ENCODE results near the gene ADAMTSL2.

ADAMTSL2 gene

DNA sequence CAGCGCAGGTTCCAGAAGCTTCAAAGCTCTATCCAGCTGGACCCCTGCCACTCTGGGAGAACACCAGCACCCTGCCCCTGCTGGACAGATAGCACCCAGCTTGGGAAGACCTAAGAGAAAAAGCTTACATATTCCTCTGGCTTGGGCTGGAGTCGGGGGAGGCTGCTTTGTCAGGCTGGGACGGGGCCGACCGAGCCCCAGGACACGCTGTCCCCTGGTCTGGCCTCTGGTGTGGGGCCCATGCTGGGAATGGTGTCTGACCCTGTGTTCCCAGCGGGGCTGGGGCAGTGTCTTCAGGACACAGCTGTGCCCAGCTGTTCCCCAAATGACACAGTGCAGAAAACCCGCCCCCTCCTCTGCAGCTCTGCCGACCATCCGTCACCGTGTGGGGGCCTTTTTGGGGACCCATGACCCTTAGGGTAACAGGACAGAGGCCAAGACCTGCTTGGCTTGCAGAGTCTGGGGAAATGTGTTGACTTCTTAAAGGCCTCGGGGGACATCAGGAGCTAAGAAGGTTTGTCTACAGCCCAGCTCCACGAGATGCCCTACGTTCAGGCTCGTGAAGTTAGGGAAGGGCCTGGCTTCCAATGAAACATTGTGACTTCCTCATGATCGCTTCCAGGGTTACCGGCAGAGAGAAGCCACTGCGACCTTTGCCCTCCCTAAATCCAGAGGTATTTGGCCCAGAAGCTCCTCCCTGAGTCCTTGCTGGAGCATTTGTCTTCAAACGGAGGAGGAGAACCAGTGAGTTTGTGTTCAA is 35.2 kb upstream of the ADAMTSL2 start:
- in situ Hi-C loops (cut with MboI; ENCODE audit: low sequenced_read_pairs), result no loop called here

DNA sequence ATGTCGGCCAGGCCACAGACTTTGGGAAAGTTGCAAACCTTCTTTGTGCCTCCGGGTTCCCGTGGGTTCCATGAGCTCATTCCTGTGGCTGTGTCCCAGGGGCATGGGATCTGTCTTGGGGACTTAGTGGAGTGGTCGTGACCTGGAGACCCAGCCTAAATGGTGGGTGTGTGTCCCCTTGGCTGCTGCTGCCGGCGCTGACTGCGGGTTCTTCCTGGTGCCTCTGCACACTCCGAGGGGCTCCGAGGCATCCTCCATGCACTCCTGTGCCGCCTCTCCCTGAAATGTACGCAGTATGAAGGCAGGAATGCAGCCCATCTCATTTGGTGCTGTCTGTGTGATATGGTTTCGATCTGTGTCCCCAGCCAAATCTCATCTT is 34.6 kb upstream of the ADAMTSL2 start:
- in situ Hi-C loops (cut with MboI; ENCODE audit: low sequenced_read_pairs), result no loop called here

DNA sequence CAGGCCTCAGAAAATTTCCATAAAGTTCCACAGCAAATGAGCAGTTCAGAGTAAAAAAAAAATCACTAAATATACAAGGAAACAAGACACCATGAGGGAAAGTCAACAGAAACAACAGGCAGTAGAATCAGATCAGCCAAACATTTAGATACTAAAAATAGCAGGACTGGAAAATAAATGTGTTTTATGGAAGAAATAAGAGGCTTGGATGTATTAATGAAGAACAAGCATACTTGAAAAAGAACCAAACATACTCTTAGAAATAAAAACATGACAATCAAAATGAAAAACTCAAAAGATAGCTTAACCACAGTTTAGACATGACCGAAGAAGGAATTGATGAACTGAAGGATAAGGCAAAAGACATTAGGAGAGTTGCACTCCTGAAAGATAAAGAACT is 32.4 kb upstream of the ADAMTSL2 start:
- in situ Hi-C loops (cut with MboI; ENCODE audit: low sequenced_read_pairs), result no loop called here

DNA sequence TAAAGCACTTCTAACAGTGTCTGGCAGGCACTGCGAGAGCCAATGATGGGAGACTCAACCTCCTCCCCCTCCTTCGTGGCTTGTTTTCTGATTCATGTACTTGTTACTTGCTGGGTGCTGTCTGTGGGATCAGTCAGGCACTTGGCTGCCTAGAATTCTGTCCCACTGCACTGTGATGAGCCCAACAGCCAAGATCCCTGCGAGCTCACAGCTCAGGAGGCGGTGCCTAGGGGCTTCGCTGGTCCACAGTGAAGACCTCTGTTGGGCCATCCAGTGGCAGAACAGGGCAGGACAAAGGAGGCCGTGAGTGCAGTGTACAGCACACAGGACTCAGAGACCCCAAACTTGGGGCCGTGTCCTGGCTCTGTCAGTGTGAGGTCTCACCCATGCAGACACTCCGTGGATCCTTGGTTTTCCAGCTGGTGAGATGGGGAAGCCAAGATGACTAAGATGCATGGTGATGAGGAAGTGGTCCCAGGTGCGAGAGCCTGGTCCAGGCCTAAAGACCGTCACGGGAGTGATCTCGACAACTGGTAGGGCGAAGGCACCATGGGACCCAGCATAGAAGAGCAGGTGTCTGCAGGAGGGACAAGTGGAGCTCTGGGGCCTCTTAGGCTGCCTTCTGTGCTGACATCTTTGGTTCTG is 29.2 kb upstream of the ADAMTSL2 start:
- in situ Hi-C loops (cut with MboI; ENCODE audit: low sequenced_read_pairs), result no loop called here

DNA sequence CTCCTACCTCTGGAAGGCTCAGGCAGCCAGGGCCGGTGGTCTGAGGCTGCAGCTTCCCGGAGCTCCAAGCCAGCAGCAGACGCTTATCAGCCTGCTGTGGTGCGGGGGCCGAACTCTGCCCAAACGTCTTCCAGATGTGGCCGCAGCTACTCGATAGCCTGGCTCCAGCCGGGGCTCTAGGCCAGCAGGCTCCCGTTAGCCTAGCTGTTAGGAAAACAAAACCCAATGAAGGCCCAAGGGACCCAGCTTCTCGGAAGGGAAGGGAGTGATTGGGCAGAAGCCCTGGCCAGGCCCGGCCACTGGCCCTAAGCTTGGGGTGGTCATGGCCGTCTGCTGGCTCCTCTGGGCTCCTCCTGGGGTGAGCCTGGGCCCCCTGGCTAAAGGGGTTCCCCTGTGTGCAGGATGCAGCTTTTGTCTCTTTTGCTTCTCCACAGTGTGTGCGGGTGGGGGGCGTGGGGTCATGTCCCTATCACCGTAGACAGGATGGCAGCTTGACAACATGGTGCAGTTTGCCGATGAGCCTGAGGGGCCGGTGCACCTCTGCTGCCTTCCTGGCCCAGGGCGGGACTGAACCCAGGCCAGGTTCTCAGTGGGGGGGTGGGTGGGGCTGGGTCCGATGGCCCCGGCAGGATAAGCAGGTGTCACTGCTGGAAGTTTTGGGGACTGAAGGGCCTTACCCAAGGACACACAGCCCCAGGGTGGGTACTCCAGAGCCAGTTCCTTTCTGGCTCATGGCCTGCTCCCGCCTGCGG is 28.4 kb upstream of the ADAMTSL2 start:
- in situ Hi-C loops (cut with MboI; ENCODE audit: low sequenced_read_pairs), result no loop called here

DNA sequence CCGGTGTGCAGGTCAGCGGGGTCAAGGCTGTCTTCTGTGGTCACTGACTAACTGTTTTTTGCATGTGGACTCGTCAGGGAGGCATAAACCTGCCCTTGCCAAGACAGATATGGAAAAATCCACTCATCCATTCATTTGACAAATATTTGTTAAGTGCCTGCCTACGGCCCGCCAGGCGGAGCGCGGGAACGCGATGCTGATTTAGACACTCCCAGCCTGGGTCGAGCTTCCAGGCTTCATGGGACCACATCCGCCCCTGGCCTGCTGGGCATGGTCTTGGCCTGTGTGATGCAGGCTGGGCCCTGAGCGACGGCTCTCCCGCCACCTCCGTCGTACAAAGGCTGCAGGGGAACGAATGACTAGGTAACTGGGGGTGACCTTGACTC is 27.9 kb upstream of the ADAMTSL2 start:
- in situ Hi-C loops (cut with MboI; ENCODE audit: low sequenced_read_pairs), result no loop called here

DNA sequence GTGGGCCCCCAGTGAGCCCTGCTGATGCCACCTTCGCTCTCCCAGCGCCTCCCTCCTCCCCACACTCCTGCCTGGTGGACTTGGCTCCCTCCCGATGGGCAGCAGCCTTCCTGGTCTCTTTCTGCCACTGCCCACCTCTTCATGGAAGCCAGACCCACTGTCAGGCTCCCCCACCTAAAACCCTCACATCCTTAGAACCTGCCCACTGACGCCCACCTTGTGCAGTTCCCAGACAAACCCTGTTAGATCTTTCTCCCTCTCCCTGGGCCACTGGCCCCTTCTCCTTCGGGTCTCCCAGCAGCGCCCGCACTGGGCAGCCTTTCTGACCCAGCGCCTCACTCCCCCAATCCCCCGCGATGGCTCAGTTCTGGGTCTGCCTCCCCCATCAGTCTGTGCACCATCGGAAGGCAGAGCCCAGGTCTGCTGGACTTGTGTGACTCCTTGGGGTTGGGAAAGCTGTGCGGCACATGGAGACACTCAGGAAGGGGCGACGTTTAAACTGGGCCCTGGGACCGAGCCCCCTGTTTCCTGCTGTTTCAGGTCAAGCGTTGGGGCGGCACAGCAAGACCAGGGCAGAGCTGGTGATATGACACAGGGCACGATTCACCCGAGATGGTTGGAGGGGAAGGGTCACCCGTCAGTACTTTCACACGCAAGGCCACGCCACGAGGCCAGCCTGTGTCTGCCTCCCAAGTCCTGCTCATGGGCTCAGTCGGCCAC is 27.1 kb upstream of the ADAMTSL2 start:
- in situ Hi-C loops (cut with MboI; ENCODE audit: low sequenced_read_pairs), result no loop called here

DNA sequence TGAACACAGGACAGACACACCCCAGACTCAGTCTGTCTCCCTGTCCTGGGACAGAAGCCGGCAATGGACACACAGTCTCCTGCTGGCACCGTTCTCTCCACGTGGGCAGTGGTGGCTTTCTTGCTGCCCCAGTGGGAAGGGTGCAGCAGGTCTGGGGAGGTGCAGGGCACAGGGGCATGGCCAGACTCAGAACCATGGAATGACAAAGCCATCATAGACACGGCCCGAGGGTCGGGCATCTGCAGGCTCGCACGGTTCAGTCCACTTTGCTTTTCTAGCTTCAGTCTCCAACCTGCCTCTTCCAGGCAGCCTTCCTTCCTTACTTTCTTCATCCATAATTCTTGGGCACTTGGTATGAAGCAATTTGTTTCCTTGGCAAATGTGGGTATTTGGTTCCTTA is 26.5 kb upstream of the ADAMTSL2 start:
- in situ Hi-C loops (cut with MboI; ENCODE audit: low sequenced_read_pairs), result no loop called here

DNA sequence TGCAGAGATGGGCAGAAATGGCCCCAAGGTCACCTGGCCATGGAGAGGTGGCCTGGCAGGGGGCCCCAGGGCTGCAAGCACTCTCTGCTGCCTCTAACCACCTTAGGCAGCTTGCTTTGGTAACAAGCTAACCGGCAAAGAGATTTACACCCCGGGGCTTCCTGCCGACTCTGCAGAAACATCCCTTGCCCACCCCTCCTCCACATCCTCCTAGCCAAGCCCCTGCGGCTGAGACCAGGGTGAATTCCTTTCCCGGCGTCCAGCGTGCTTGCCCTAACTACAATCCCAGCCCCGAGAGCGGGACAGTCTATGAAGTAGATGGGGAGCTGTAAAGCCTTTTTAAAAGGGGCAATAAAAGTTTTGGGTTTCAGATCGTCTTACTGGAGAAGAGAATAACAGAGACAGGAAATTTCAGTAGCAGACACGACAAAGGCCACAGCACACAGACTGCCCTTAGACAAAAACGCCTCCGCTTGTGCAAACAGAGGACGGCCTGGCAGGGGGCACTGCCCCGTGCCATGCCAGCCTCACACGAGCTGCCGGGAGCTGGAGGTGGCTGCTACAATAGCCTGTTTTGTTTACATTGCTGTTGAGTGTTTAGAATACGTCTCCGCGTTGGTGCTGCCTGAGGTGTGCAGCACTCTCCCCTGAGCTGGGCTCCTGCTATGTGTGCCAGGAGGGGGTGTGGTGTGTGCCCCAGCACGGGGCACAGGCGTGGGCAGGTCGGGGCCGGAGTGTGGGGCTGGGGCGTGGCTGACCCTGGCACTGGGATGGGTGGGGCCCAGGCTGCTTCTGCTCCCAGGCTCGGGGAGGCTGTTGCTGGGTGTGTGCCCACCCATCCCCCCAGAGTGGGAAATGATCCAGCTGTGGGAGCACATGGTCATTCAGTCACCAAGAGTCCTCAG is 25.1 kb upstream of the ADAMTSL2 start:
- in situ Hi-C loops (cut with MboI; ENCODE audit: low sequenced_read_pairs), result no loop called here

DNA sequence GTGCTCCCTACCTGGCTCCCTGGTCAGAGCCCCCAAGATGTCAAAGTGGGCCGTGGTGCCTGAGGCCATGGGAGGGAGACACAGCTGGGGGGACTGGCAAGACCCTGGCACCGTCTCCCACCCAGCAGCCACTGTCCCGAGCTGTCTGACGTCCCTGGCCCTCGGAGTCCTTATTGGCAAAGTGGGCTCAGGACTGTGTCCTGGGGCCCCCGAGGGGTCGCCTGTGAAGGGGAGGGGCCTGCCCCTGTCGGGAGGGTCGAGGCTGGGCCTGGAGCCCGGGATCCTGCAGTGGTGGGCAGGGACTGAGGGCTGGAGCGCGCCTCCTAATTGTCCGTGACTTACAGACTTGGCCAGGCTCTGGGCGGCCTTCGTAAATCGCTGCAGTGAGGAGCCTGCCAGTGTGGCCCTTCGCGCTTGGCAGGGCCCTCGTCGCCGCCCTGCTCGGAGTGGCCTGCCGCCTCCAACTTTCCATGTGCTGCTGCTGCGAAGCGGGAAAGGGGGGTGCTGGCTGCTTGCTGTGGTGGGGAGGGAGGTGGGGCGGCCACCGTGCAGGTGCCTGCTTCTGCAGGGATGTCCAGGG is 23.5 kb upstream of the ADAMTSL2 start:
- in situ Hi-C loops (cut with MboI; ENCODE audit: low sequenced_read_pairs), result no loop called here

DNA sequence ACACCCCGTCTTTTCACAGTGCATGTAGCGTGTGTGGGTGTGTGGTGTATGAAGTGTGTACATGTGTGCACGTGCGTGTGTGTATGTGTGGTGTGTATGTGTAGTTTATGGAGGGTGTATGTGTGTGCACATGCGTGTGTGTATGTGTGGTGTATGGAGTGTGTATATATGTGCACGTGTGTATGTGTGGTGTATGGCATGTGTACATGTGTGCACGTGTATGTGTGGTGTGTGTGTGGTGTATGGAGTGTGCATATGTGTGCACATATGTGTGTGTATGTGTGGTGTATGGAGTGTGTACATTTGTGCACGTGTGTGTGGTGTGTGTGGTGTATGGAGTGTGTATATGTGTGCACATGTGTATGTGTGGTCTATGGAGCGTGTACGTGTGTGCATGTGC is 22.9 kb upstream of the ADAMTSL2 start:
- in situ Hi-C loops (cut with MboI; ENCODE audit: low sequenced_read_pairs), result no loop called here

DNA sequence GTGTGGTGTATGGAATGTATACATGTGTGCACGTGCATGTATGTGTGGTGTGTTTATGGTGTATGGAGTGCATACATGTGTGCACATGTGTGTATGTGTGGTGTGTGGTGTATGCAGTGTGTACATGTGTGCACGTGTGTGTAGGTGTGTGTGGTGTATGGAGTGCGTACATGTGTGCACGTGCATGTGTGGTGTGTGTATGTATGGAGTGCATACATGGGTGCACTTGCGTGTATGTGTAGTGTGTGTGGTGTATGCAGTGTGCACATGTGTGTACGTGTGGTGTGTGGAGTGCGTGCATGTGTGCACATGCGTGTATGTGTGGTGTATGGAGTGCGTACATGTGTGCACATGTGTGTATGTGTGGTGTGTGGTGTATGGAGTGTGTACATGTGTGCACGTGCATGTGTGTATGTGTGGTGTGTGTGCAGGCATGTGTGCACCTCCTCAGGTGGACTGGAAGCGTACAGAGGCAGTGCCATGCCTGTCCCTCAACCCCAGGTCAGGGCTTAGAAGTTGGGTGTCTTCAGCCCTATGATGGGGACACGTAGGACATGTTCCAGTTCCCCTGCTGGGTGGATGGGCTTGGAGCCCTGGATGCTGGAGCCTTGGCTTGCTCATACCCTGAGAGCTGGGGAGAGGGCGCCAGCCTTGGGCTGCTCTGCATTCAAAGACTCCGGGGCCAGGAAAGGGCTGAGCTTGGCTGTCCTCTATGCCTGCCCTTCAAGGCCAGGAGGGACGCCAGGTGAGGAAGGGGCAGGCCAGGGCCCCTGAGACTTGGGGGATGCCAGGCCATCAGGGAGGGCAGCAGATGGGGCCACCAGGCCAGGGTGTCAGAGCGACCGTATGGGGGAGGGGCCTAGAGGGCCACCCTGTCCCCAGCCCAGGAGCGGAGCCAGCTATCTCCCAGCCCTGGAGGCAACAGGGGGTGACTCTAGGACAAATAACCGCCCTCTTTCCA is 22.0 kb upstream of the ADAMTSL2 start:
- in situ Hi-C loops (cut with MboI; ENCODE audit: low sequenced_read_pairs), result no loop called here

DNA sequence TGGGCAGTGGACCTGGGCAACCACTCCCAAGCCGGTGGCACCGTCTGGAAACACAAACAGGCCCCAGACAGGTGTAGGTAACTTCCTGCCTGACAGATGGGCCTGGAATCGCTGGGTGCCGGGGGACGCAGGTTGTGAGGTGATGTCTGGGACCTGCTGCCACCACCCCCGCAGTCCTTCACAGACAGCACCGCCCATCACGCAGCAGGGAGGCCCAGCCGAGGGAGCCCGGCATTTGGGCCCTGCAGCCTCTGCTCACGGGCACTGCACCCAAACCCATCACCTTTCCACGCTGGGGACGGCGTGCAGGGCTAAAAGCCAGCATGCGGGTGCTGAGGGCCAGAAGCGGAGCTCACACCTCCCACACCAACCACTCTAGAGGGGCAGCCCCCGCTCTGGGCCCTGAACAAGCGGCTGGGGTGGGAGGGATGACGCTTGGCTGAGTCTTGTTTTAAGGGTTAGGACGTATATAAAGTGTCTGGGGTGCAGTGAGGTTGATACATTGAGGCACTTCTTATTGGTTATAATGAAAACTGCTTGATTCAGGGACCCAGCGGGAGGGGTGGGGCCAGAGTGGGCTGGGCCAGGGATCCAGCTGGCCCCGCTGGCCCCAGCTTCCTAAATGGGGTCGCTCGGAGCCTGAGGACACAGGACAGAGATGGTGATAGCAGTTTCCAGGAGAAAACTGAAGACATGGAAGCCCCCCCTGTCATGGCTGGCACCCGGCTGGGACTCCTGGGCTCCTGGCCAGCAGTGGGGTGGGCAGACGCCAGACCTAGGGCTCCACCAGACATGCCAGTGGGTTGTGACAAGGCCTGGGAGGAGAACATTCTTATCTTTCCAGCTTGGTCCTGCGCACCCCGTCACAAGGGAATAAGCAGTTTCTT is 21.0 kb upstream of the ADAMTSL2 start:
- in situ Hi-C loops (cut with MboI; ENCODE audit: low sequenced_read_pairs), result no loop called here

DNA sequence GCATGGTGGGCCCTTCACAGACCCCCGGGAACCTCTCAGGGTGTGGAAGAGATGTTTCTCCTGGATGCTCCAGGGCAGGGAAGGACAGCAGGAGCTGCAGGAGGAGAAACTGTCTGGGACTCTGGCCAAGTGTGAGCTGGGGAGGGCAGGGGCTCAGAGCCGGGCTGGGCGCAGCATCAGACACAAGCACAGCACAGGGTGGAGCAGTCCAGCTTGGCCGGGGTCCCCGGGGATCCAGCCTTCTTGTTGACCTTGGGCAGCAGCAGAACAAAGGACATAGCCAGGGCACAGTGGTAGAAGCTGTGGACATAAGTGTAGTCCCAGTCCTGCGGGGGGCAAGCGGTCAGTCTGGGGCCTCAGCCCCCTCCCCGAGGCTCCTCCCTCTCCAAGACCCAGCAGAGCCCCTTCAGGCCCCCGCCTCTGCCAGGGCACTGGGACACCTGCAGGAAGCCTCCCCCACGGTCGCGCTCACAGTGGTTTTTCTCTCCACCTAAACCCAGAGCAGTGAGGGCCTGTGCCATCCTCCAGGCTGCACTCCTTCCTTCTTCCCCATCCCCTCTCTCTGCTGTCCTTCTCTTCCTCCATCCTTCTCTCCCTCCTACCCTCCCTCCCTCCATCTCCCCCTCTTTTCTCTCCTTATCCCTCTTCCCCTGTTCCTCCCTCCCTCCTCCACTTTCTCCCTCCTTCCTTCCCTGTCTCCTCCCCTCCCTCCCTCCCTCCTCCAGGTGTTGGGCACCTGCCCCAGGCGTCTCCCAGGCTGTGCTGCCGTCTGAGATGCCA is 19.9 kb upstream of the ADAMTSL2 start:
- in situ Hi-C loops (cut with MboI; ENCODE audit: low sequenced_read_pairs), result no loop called here

DNA sequence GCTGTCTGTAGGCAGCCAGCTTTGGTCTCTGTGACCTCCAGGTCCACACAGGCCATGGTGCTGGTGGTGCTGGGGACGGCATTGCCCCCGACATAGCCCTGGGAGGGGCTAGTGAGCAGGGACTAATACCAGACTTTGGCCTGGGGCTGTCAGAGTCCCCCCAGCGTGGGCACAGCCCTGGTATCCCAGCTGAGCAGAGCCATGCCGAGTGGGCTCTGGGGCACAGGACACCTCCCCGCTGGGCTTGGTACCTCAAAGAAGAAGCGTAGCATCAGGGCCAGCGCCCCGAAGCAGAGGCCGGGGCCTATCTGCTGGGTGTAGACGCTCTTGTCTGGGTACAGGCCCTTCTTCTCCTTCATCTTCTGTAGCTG is 19.3 kb upstream of the ADAMTSL2 start:
- in situ Hi-C loops (cut with MboI; ENCODE audit: low sequenced_read_pairs), result no loop called here

DNA sequence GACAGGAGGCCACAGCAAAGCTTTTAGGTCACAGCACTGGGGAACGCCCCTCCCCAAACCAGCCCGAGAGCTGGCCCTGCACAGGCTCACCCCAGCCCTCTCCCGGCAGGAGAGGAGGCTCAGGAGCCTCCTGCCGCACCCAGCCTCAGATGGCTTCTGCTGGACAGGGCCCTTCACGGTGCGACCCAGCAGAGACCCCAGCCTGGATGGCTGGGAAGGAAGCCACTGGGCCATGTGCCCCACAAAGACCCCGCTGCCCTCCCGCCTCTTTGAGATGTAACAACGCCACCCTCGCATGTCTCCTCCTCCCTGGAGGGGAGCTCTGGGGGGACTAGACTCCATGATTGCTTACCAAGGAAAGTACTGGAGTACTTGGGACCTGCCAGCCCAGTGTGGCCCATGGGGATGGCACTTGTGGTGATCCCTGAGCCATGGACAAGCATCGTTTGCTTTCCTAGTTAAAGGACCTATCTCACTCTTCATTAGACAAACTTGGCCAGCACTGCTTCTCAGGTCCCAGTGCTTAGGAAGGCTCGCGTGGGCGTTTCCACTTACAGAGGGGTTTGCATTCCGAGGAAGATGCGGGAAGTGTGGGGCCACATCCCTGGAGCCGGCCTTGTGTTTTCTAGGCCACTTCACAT is 18.8 kb upstream of the ADAMTSL2 start:
- in situ Hi-C loops (cut with MboI; ENCODE audit: low sequenced_read_pairs), result no loop called here

Measured in HL-60/S4 treated with retinoic acid at 250 ng/mL for 4 days and 3 days (cell line).